Fibroblast of skin of right biceps (primary cell): ENCODE measurements around the gene NPAS2.
A peak's percentile ranks its signal among the peaks of the same experiment; 100 is the strongest.

Source experiments
- DNase-seq: peaks from one replicate; pipeline ENCODE4 v3.0.0-alpha.2; 2013

The NPAS2 gene

DNA sequence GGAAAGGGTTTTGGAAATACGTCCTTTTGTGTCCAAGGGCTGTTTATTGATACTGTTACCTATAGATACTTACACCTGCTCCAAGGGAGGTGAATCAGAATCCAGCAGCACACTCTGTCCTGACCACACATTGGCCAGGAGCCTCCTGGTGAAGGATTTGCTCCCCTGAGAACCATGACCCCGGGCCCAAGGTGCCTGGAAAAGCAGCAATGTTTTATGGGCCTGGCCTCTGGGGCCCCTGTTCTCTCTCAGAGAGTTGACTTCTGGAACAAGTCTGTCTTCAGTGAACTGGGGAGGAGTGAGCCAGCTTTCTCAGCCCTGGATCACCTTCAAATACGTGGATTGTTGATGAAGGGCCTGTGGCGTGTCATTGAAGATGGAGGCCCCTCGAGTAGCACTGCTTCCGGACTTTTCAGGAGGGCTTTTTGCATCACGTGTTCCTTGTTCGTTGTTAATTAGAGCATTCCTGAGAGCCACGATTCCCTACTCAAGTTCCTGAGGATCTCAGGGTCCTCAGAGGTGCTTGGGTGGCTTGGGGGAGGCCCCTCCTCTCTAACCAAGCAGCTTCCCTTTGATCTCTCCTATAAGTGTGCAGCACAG, 103.6 kb downstream of the NPAS2 start:
- DNase-seq, result no peak

DNA sequence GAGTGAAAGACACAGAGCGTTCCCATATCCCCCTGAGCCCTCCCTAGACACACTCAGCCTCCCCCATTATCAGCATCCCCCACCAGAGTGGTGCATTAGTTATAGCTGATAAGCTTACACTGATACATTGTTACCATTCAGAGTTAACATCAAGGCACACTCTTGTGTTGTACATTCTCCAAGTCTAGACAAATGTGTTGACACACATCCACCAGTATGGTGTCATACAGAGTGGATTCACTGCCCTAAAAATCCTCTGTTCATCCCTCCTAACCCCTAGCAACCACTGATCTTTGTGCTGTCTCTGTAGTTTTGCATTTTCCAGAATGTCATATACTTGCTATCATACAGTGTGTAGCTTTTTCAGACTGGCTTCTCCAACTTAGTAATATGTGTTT, 104.2 kb downstream of the NPAS2 start:
- no peak for DNase-seq

DNA sequence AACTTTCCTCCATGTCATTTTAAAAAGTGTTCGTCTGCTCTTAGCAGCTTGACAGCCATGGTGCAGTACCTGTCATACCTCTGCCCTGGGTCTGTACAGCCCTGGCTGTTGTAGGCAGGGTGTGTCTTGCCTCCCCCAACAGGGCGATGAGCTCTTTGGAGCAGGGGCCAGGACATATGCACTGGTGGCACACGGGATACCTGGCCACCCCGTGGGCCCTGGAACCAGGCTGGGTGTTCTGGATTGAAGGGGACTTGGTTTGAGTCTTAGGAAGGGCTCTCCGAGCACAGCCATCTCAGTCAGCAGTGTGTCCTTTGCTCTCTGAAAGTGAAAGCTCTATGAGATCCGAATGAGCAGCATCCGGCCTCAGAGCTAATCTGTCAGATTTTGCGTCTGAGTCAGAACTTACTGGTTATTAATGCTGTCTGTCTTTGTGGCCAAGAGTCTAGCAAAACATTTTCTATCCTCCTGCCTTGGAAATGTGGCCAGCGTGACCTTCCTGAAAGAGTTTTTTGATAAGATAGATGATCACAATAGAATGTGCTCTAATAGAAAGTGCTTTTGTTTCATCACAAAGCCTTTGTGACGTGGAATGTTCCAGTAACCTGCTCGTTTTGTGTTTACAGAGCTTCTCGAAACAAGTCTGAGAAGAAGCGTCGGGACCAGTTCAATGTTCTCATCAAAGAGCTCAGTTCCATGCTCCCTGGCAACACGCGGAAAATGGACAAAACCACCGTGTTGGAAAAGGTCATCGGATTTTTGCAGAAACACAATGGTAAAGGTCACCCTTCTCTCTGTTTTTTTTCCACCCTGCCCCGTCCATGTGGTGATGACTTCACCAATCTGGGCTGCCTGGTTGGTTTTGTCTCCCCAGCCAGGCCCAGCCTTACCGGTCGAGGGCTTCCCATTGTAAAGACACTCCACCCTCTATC, 104.8 kb downstream of the NPAS2 start:
- peak; percentile 81 for DNase-seq

DNA sequence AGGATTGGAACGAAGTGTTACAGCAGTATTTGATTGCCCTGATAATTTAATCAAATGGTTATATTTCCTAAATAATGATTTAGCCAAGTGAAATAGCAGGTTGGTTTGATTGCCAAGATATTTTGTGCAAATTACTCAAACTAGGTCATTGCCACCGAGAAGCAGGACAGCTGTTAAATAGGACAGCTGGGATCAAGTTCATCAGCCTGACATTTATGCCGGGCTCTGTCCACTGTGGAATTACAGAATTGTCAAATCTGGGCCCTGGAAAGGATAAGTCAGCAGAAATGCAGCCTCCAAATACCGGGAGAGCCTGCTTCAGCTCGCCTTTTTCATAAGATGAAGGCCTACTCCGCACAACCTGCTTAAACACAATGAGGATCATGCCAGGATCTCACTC, 108.3 kb downstream of the NPAS2 start:
- DNase-seq, result no peak

DNA sequence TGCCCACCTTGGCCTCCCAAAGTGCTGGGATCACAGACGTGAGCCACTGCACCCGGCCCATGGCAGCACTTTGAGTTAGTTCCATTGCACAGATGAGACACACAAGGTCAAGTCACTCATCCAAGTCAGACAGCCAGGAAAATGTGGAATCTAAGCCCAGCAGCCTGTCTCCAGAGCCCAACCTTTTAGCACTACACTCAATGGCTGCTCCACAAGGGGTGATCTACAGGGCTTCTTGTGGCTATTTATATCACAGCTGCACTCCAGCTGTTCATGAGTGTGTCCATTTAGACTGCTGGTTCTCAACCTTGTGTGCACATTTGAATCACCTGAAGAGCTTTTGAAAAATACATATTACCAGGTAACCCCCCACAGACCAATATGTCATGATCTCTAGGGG, 109.2 kb downstream of the NPAS2 start:
- DNase-seq, result no peak

DNA sequence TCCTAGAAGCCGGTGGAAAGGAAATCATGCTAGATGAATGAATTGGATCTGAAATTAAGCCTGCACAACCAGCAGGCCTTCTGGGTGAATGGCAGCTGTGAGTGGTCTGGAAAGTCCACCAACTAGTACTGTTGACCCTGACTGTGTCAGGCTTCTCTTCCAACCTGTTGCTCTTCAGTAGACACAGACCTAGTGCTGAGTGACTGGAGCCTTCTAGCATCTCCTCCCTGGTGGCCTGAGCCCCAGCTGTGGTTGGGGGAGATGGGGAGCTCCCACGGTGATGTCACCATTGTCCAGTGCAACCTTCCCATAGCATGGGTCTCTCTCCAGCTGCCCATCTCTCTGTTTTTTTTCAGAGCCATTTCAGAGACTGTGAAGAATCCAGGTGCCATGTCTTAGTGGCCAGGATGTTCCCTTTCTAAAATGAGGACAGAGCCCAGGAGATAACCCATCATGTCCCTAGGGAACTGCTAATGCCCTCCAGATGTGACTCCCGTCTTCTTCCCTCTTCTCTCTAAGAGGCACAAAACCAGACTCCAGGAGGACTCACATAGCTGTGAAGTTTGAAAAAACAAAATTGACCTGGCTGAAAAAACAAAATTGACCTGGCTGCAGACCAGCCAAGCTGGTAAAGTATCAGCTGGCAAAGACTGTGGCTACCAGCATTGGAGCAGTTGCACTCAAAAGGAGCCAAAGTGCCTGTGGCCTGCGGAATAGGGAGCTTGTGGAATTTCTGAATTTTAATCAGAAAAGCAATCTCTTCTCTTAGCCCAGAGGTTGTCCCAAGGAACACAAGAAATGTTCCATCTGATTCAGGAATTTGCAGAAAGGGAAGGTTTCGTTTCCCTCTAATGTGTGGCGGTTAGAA, 114.8 kb downstream of the NPAS2 start:
- DNase-seq, result no peak

DNA sequence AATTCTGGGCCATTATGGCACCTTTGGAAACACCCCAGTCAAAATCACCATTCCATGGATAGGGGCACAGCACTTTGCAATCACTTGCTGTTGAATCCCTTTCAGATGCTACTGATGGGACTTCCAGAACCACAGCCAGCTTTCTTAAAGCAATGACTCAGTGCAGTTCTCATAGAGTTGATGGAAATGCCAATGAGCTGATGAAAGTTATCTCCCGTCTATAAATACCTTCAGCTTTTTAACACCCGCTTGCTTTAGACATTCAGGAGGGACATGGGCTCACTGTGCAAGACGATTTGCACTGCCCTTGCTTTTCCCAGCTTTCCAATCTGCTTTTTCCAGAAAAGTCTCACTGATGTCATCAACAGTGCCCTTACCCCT, 115.4 kb downstream of the NPAS2 start:
- DNase-seq, result peak; percentile 89

DNA sequence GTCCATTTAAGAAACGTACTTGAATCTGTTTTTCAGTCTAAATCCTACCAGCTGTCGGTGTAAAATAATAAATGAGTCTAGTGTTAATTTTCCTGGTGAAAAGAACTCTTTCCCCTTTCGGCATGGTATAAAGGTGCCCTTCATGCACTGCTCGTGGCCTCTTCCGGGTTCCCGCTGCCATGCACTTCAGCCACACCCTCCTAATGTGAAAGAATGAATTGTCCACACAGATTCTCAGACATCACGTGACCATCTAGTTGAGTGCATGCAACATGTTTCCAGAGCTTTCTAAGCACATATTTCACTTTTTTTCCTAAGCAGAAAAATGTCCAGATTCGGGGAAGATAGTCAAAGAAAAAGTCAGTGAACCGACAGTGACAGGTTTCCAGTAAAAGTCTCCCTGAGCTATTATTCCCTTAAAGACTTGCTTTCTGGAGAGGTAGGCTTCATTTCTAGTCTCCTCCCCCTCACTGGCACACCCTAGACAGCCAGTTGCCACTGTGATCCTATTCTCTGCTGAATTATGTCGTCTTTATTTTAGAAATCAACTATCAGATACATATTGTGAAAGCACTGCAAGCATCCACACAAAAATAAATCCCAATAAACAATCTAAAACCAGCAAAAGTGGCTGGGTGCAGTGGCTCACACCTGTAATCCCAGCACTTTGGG, 116.3 kb downstream of the NPAS2 start:
- DNase-seq, result no peak

DNA sequence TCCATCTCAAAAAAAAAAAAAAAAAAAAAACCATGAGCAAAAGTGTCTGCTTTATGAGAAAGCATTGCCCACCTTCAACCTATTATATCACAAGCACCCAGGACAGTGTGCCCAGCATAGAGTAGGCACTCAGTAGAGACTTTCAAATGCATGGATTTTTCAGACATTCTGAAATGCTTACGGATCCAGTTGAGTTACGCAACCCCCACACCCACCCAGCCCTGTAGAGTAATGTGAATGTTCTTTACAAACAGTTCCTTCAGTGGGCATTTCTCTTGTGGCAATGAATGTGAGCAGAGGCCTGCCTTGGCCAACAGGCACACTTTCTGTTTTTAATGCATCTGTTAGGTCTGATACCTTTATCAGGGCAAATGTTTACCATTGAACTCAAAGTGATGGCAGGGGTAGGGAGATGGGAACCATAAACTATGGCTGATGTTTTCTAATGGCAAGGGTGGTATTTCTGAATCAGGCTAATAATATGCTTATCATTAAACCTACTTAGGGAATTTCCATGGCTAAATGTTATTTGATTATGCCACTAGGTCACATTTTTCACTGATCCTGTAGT, 117.1 kb downstream of the NPAS2 start:
- no peak for DNase-seq

DNA sequence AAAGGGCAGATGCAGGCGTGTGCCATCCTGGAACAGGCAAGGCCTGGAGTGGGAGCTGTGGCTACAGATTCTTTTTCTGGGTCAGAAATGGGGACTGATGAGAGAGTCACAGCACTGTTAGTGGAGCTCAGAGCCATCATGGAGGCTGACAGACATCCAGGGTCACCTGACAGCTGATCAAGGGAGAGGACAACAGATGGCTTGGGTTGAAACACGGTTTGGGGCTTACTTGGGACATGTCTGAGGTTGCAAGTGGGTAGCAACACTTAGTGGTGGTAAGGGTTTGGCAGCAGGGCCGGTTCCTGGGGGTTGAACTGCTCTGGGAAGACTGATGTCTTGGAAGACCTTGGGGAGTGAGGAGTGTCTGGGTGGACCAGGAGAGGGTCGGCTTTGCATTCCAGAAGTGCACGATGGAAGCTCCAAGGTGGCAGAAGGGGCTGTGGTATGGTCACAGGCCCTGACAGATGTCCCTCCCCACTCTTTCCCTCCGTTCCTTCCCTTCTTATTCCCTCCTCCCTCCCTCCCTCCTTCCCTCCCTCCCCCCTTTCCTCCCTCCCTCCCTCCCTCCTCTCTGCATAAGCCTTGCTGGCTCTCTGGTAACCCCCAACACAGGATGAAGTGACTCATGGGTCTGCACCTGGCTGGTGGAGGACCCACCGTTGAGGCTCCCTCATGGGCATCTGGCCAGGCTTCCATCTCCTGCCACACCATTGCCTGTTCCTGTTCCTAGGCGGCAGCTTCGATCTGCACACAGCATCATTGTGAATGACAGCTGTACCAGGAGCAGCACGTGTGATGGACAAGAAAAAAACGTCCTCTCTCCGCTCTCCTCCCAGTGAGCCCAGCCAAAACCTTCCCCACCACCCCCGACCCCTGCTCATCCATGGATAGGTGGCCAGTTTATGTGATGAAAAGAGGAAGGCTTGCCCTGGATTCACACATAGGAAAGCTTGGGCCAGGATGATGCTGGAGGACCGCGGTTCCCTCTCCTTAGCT, 118.4 kb downstream of the NPAS2 start:
- no peak for DNase-seq

DNA sequence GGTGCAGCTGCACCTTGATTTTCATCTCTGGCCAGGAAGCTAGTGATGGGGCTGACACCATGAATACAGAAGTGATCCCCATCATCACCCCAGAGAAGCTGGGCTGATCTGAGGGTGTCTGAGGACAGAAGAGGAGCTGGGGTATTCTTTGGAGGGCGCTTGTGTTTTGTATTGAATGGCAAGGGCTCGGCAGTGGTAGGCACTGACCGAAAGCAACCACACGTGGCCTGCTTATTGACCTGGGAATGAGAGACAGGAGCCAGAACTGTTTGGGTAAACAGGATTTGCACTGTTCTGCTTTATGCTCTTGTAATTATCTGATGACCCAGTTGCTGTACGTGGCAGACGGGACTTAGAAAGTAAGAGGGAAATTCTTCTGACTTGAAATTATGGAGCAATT, 119.5 kb downstream of the NPAS2 start:
- no peak for DNase-seq

DNA sequence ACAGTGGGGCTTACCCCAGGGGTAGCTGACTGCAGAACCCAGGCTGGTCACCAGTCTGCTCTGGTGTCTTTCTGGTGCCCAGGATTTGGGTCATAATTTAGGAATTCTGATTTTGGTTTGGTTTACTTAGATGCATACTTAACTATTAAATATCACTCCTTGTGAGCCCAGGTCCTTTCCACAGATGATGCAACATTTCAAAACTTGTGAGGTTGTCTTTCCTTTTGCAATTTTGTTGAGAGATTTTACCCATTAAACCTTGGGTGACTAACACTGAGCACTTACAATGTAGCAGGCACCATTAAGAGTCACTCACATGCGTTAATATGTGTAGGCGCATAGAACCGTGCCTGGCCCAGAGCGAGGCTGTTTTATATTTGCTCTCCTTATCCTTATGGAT, 120.3 kb downstream of the NPAS2 start:
- DNase-seq, result peak; percentile 46

DNA sequence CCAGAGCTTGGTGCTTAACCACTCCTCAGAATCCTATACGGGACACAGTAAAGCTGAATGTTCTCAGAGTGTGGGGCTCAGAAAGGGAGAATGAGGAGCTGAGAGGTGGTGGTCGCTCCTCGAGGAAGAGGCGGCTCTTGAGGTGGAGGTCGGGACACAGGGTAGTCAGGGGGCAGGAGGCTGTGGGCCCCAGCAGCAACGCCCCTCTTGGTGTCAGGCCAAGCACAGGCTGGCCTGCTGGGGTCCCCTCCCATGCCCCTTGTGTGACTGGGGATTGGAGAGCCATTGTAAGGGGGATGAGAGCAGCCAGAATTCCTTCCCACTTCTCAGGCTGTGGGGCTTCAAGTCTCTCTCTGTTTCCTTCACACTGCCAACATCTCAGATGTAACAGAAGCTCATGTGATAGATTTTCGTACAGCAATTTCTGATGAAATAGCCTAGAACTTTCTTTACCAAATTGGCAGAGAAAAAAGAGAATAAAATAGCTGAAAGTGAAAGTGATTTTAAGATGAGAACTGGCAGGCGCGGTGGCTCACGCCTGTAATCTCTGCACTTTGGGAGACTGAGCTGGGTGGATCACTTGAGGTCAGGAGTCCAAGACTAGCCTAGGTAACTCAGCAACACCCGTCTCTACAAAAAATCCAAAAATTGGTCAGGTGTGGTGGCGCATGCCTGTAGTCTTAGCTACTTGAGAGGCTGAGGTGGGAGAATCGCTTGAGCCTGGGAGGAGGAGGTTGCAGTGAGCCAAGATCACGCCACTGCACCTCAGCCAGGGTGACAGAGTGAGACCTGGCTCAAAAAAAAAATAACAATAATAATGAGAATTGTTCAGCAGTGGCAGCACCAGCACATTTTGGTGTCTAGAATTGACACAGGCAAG, 121.1 kb downstream of the NPAS2 start:
- no peak for DNase-seq

DNA sequence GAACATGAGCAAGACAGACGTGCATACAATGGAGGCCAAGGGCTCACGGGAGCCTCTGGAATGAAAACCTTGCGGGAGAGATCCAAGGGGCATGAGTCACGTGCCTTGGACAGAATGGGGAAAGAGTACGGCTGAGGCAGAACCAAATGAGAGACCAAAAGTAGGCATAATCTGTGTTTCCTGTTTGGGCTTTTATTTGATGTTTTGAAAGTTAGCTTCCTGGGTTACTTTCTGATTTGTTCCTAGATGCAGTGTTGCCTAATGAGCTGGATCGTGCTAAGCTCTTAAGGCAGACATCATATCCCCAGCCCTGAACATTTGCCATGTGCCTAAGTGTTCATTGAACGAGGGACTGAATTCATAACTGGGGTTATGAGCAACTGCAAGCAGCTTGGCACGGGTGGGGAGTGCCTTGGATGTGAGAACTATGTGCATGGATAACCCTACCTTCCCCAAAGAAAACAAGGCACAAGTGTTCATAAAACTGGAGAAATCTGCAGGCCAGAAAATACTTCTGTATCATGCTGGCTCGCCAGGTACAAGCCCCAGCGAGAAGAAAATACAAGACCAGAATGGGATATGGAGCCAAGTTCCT, 121.8 kb downstream of the NPAS2 start:
- peak; percentile 77 for DNase-seq

DNA sequence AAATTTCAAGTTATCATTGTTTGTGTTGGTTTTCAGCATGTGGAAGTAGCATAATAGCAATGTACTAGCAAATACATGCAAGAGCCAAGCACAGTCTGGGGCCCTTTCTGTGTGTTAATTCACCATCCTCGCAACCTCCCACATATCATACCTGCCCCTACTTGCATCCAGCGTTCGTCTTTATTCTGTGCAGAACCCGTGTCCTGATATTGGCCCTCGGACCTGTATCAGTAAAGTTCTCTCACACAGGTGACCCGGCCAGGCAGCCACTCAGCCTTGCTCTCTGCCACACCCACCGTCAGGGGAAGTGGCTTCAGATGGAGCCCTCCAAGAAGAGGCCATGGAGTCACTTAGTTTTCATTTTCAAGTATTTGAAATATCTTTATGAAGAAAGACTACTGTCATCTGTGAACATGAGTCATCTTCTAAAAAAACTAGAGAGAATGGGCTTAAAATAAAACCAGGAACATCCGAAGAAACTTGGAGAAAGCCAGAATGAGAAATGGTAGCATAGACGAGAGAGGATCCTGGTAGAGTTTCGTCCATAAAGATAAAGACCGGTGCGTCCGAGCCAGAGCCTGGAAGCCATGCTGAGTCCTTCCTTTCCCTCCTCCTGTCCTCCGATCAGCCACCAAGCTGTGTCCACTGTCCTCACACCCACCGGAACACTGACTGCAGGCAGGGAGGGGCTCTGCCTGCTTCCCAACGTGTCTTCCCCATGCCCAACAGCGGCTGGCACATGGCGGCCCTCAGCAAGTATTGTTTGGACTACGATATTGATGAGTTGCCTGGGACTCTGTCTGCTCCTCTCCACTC, 124.9 kb downstream of the NPAS2 start:
- DNase-seq, result peak; percentile 40

DNA sequence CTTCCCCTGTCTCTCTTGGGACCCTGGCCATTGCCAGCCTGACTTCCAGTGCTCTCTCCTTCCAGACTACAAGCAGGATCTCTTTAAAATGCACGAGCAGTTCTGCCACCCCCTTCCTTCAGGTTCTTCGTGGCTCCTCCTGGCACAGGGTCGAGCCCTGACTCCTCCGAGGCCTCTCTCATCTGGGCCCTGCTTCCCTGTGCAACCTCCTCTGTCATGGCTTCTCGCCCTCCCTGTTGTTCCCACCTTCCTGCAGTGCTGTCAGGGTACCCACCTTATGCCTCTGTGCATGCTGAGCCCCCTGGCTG, 125.4 kb downstream of the NPAS2 start:
- no peak for DNase-seq

DNA sequence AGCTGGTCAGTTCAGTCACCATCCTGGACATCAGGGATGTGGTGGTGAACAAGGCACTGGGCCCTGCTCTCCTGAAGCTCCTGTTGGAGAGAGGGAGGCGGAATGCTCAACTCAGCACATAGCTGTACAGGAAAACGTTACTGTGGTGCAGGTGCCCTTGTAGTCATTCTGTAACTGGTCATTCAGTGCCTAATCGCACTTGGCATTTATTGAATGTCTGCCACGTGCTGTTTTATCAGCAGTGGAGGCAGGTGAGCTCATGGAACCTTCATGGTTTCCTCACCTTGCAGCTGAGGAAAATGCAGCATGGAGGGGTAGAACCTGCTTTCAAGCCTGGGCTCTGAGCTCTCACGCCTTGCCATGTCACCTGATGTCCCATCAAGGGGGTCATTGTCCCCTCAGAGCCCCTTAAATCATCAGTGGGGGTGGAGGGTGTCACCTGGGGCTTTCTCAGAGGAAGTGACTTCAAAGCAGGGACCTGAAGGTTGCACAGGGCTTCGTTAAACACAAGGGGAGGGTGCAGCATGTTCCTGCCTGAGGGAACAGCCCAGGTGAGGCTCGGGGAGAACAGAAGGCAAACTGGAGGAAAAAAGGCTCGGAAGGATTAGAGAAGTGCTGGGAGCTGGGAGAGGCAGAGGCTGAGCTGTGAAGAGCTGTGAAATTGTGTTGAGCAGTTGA, 126.1 kb downstream of the NPAS2 start:
- no peak for DNase-seq
